HepG2 (cell line): Measurements from ENCODE around the gene CDR2L. TPM values are rescaled to one million over a fixed set of nuclear protein-coding genes. Genes with fewer than 3 reads are reported as not detected.

Experiments used
- ATAC-seq: fragments of 200-7000 bp; cut with Tn5 transposase; 3 replicates; pipeline ENCODE4 v1.9.1; 2020; ENCODE audit warnings: mild to moderate bottlenecking, moderate library complexity
- BruUV-seq: library from RNA; stranded (reverse); fragments of 400-500 nt; replicated peaks from 2 replicates; lab custom pipeline; 2021; lab: Mats Ljungman, UMichigan
- CTCF ChIA-PET: fragments of 300-600 bp; formaldehyde crosslinking; extraction: SDS; loops from one replicate; lab custom pipeline; 2021; ENCODE audit warnings: low total read pairs, inconsistent platforms, low intra/inter-chr PET ratio; lab: Yijun Ruan, JAX
- POLR2A ChIA-PET: fragments of 350-600 bp; sonication (Branson Sonifier 250); formaldehyde crosslinking; loops from one replicate; lab custom pipeline; 2020; ENCODE audit warnings: antibody characterized with exemption, inconsistent platforms; lab: Yijun Ruan, JAX
- DNase-seq: peaks from one replicate; pipeline ENCODE4 v3.0.0-alpha.2; 2015; ENCODE audit warnings: low spot score
- FAIRE-seq: peaks from 3 replicates; lab custom pipeline; 2011; peaks lifted over from hg19 to GRCh38; lab: Jason Lieb, UNC
- H2AFZ ChIP-seq: one replicate; pipeline ENCODE4 v1.6.1; 2011; ENCODE audit warnings: low read length, inconsistent platforms
- H3K27ac ChIP-seq: fragments of 300-600 bp; 3 replicates; pipeline ENCODE4 v1.8.0; 2011; ENCODE audit warnings: mixed run types, mild to moderate bottlenecking, mixed read lengths, low read length, inconsistent platforms; ENCODE audit not compliant: insufficient read depth; ENCODE audit errors: extremely low read length
- H3K27me3 ChIP-seq, 2 experiments: fragments of 200-600 bp in 1 of 2; 2 replicates in 1 of 2; 3 replicates in 1 of 2; pipeline versions ENCODE4 v1.6.0 to v1.8.0; 2011; ENCODE audit warnings: low read length in 2 of 2, mild to moderate bottlenecking in 2 of 2, moderate library complexity in 2 of 2, inconsistent platforms in 1 of 2; ENCODE audit not compliant: insufficient read depth in 2 of 2, control insufficient read depth in 1 of 2
- H3K36me3 ChIP-seq, 2 experiments: fragments of 200-600 bp in 1 of 2; replicated peaks in 1 of 2; 2 replicates in 1 of 2; 3 replicates in 1 of 2; pipeline versions ENCODE4 v1.5.1 to v1.8.0; 2011; ENCODE audit warnings: low read length in 2 of 2, inconsistent platforms in 1 of 2; ENCODE audit not compliant: insufficient read depth in 2 of 2, control insufficient read depth in 1 of 2
- H3K4me1 ChIP-seq: 2 replicates; pipeline ENCODE4 v1.5.1; 2012; ENCODE audit warnings: low read length, inconsistent platforms; ENCODE audit not compliant: insufficient read depth
- H3K4me2 ChIP-seq: 2 replicates; pipeline ENCODE4 v1.6.0; 2011; ENCODE audit warnings: low read depth, low read length, inconsistent platforms
- H3K4me3 ChIP-seq, 3 experiments: fragments of 200-600 bp in 1 of 3; sonication (generic), shearing (Covaris generic) in 1 of 3; replicated peaks in 1 of 3; 2 replicates each; pipeline ENCODE4 v1.5.1; 2011 to 2016; ENCODE audit warnings: low read length in 3 of 3, inconsistent platforms in 2 of 3, low read depth in 2 of 3, mild to moderate bottlenecking in 2 of 3, control low read depth in 1 of 3, mixed read lengths in 1 of 3; ENCODE audit not compliant: insufficient read depth in 1 of 3
- H3K79me2 ChIP-seq: one replicate; pipeline ENCODE4 v1.6.1; 2011; ENCODE audit warnings: low read length, inconsistent platforms; ENCODE audit not compliant: insufficient read depth
- H3K9ac ChIP-seq: 2 replicates; pipeline ENCODE4 v1.6.0; 2011; ENCODE audit warnings: mild to moderate bottlenecking, low read depth, low read length, inconsistent platforms; ENCODE audit not compliant: insufficient read depth
- H3K9me3 ChIP-seq: 2 replicates; pipeline ENCODE4 v1.5.1; 2012; ENCODE audit warnings: mild to moderate bottlenecking, low read length
- H4K20me1 ChIP-seq: 2 replicates; pipeline ENCODE4 v1.6.0; 2011; ENCODE audit warnings: inconsistent platforms, mild to moderate bottlenecking, low read length, moderate library complexity; ENCODE audit not compliant: insufficient read depth
- ATAD3A ChIP-seq: sonication (generic); formaldehyde crosslinking; IDR thresholded peaks from 2 replicates; pipeline ENCODE4 v1.4.0; 2020; ENCODE audit warnings: missing genetic modification reagents
- CEBPB ChIP-seq: IDR thresholded peaks from 2 replicates; pipeline ENCODE4 v1.6.1; 2011; ENCODE audit warnings: low read depth, low read length, improper control_type of control experiment, borderline replicate concordance
- CEBPG ChIP-seq: IDR thresholded peaks from 2 replicates; pipeline ENCODE4 v1.6.1; 2016
- GATAD2A ChIP-seq: IDR thresholded peaks from 2 replicates; pipeline ENCODE4 v1.6.1; 2016
- HNF4A ChIP-seq: sonication (generic); formaldehyde crosslinking; IDR thresholded peaks from 2 replicates; pipeline ENCODE4 v1.4.0; 2020; ENCODE audit warnings: missing genetic modification reagents
- KDM5B ChIP-seq: sonication (generic); formaldehyde crosslinking; IDR thresholded peaks from 2 replicates; pipeline ENCODE4 v1.4.0; 2020; ENCODE audit warnings: missing genetic modification reagents, mild to moderate bottlenecking, borderline replicate concordance
- TSC22D2 ChIP-seq: sonication (generic); formaldehyde crosslinking; IDR thresholded peaks from 2 replicates; pipeline ENCODE4 v1.5.1; 2020; ENCODE audit warnings: missing genetic modification reagents, mild to moderate bottlenecking, borderline replicate concordance
- ZNF326 ChIP-seq: sonication (generic); formaldehyde crosslinking; IDR thresholded peaks from 2 replicates; pipeline ENCODE4 v1.4.0; 2020; ENCODE audit warnings: missing genetic modification reagents, borderline replicate concordance
- ZNF432 ChIP-seq: sonication (generic); formaldehyde crosslinking; IDR thresholded peaks from 2 replicates; pipeline ENCODE4 v1.5.0; 2020; ENCODE audit warnings: missing genetic modification reagents, mild to moderate bottlenecking, borderline replicate concordance
- ZNF547 ChIP-seq: sonication (generic); formaldehyde crosslinking; IDR thresholded peaks from 2 replicates; pipeline ENCODE4 v1.5.1; 2020; ENCODE audit warnings: mild to moderate bottlenecking, missing genetic modification reagents
- WGBS: methylation state at CpG from one replicate; pipeline ENCODE4 v1.1.6; 2017; ENCODE audit warnings: low lambda C conversion rate; 5-methylcytosine and 5-hydroxymethylcytosine counted together
- in situ Hi-C: cut with HindIII; loops from 2 replicates; pipeline ENCODE4 v1.10.0; 2017; ENCODE audit warnings: low pct_unique_long_range_greater_than_20kb; ENCODE audit not compliant: extremely low pct_ligation_motif_present
- intact Hi-C: fragments of 100-400 bp; cut with micrococcal nuclease; formaldehyde crosslinking; loops from one replicate; pipeline ENCODE4 v1.10.0; 2022; ENCODE audit not compliant: unreplicated experiment
- polyA plus RNA-seq, 8 experiments: library from polyadenylated mRNA; depleted of rRNA in 3 of 8; stranded (reverse) in 7 of 8; unstranded in 1 of 8; fragments of >200 nt; fragmentation: Illumina TruSeq in 4 of 8; extraction: Trizol in 4 of 8; gene quantifications; 2 replicates each; pipeline versions ENCODE4 v1.2.1 to v1.2.3, GENCODE V29; 2011 to 2016; ENCODE audit warnings: low read depth in 4 of 8, missing spikeins in 1 of 8, mixed read lengths in 1 of 8; ENCODE audit not compliant: insufficient read depth in 1 of 8
- total RNA-seq, 5 experiments: library from RNA; depleted of rRNA; stranded (reverse); fragments of >200 nt; fragmentation: Illumina TruSeq; extraction: Trizol; gene quantifications; 2 replicates each; pipeline ENCODE4 v1.2.3, GENCODE V29; 2016; ENCODE audit warnings: low read depth in 1 of 5
- TF ChIP-seq, protein P1 (sequence below): sonication (generic); formaldehyde crosslinking; IDR thresholded peaks from 2 replicates; pipeline ENCODE4 v1.9.0; 2022; ENCODE audit warnings: low read depth, missing genetic modification reagents
- TF ChIP-seq, protein P2 (sequence below): sonication (generic); formaldehyde crosslinking; IDR thresholded peaks from 2 replicates; pipeline ENCODE4 v1.4.0; 2020; ENCODE audit warnings: mild to moderate bottlenecking, missing genetic modification reagents
- TF ChIP-seq, protein P3 (sequence below): sonication (generic); formaldehyde crosslinking; IDR thresholded peaks from 2 replicates; pipeline ENCODE4 v1.8.0; 2023; ENCODE audit warnings: mild to moderate bottlenecking, missing genetic modification reagents

The CDR2L gene
- total and polyA plus RNA-seq, 2 of the 13 experiments (the other 11 are each of a cell fraction or from before 2014, with no cell fraction given), result 1.9 to 2.1 TPM

DNA sequence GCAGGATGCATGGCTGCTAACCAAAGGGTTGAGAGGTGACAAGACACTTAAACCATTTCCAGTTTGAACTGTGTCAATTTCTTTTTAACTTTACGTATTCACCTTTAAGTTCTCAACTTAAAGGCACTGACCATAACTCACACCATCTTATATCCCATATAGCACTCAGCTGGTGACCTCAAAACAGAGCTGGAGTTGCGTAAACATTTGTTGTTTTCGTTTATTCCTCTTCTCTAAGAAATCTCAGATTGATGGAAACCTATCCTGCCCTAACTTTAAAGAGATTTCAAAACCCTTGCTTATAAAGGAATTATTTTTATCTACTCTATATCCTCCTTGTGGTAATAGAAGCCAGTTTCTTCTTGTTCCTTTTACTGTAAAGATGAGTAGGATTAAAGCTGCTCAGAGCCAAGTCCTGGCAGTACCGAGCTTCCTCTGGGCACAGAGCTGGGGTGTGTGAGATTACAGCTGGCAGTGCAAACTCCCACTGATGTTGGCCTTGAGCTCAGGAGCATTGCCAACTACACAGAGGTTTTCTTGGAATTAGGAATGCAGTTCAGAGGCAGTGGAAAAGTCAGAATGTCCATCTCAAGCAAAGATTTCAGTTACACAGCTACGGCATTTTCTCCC, 60.9 kb downstream of the CDR2L start:
- WGBS, result 41% methylated on average over 5 of the region's 5 CpGs
- Histone ChIP-seq H3K4me1 (peaks cover 29% of the 10 kb centered on the region), H3K36me3 (peaks cover 7 to 25% of the 10 kb centered on the region in 2 experiments; a peak in 4 of 5 replicates), H3K9me3 (no peaks in the 10 kb centered on the region), H3K9ac (peak overlapping the region; percentile 92), H3K27ac (no peak overlapping the region), H3K4me2 (peak overlapping the region; percentile 93), H4K20me1 (no peaks in the 10 kb centered on the region; the same call in 1 of the 2 replicates), H2AFZ (no peak overlapping the region), H3K79me2 (peaks cover 29% of the 10 kb centered on the region), H3K4me3 (peak overlapping the region; percentile 75 to 98 (median 90)), H3K27me3 (no peaks in the 10 kb centered on the region; a peak in 1 of 5 replicates)
- BruUV-seq, result TSS peak; percentile 58
- DNase-seq (no peak), ATAC-seq (no peak), FAIRE-seq (peak; percentile 4)
- TF ChIP-seq GATAD2A (CRISPR knock-in tag) (peak; percentile 19; the same call in 1 of the 2 replicates), HNF4A (0 out of 2 replicates have a peak, but pooled peaks have one; percentile 12), ATAD3A (CRISPR knock-in tag) (no peak), ZNF326 (CRISPR knock-in tag) (no peak), KDM5B (CRISPR knock-in tag) (no peak), CEBPB (peak; percentile 26; the same call in 1 of the 2 replicates), TSC22D2 (CRISPR knock-in tag) (no peak), CEBPG (CRISPR knock-in tag) (peak; percentile 26; the same call in 1 of the 2 replicates), ZNF432 (CRISPR knock-in tag) (no peak), ZNF547 (no peak)
- TF ChIP-seq, protein P1, sequence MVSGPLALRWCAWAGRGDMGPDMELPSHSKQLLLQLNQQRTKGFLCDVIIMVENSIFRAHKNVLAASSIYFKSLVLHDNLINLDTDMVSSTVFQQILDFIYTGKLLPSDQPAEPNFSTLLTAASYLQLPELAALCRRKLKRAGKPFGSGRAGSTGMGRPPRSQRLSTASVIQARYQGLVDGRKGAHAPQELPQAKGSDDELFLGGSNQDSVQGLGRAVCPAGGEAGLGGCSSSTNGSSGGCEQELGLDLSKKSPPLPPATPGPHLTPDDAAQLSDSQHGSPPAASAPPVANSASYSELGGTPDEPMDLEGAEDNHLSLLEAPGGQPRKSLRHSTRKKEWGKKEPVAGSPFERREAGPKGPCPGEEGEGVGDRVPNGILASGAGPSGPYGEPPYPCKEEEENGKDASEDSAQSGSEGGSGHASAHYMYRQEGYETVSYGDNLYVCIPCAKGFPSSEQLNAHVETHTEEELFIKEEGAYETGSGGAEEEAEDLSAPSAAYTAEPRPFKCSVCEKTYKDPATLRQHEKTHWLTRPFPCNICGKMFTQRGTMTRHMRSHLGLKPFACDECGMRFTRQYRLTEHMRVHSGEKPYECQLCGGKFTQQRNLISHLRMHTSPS (CRISPR knock-in tag), result peak; percentile 70; the same call in 1 of the 2 replicates
- TF ChIP-seq, protein P2, sequence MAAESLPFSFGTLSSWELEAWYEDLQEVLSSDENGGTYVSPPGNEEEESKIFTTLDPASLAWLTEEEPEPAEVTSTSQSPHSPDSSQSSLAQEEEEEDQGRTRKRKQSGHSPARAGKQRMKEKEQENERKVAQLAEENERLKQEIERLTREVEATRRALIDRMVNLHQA (CRISPR knock-in tag), result no peak
- TF ChIP-seq, protein P3, sequence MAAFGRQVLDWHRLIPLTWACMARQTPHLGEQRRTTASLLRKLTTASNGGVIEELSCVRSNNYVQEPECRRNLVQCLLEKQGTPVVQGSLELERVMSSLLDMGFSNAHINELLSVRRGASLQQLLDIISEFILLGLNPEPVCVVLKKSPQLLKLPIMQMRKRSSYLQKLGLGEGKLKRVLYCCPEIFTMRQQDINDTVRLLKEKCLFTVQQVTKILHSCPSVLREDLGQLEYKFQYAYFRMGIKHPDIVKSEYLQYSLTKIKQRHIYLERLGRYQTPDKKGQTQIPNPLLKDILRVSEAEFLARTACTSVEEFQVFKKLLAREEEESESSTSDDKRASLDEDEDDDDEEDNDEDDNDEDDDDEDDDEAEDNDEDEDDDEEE (CRISPR knock-in tag), result no peak
- ChIA-PET CTCF (no interaction called here), POLR2A (interaction anchor here (0.5 to 4.8 kb wide), 12 partner anchors 13 to 106 kb away, joined by 3 to 76 read pairs (median 6); partner anchors contain the start of genes ARMC7, MRPL58 and NT5C)
- in situ Hi-C loops (no loop called here), intact Hi-C loops (loop anchor here (5.0 kb wide), 1 partner anchor 39 kb away; the partner anchor contains the start of gene SLC16A5)
